SK-N-SH treated with all-trans-retinoic acid at 6 μM for 48 hours (cell line): Measurements from ENCODE around the gene GMEB2.

Experiments used
- ATAC-seq: fragments of 200-7000 bp; cut with Tn5 transposase; 3 replicates; pipeline ENCODE4 v1.9.1; 2020; ENCODE audit warnings: mild to moderate bottlenecking, moderate library complexity
- ARNTL ChIP-seq: fragments of 450-650 bp; formaldehyde crosslinking; IDR thresholded peaks from 2 replicates; pipeline ENCODE4 v1.5.0; 2020; ENCODE audit warnings: low read depth, mild to moderate bottlenecking, moderate library complexity, borderline replicate concordance
- BACH2 ChIP-seq: fragments of 250-450 bp; sonication (Bioruptor Pico); IDR thresholded peaks from 2 replicates; pipeline ENCODE4 v1.9.0; 2021; ENCODE audit warnings: mild to moderate bottlenecking, borderline replicate concordance
- CREB5 ChIP-seq: fragments of 250-450 bp; sonication (Bioruptor Pico); IDR thresholded peaks from 2 replicates; pipeline ENCODE4 v1.5.1; 2020; ENCODE audit warnings: low read depth, mild to moderate bottlenecking, moderate library complexity
- CSDC2 ChIP-seq: fragments of 250-450 bp; sonication (Bioruptor Pico); IDR thresholded peaks from 2 replicates; pipeline ENCODE4 v1.5.0; 2020; ENCODE audit warnings: mild to moderate bottlenecking, moderate library complexity
- CSRNP3 ChIP-seq: fragments of 250-450 bp; sonication (Bioruptor Pico); IDR thresholded peaks from 2 replicates; pipeline ENCODE4 v1.5.1; 2021; ENCODE audit warnings: mild to moderate bottlenecking, moderate library complexity
- ESRRG ChIP-seq: fragments of 250-450 bp; sonication (Bioruptor Pico); IDR thresholded peaks from 2 replicates; pipeline ENCODE4 v1.6.1; 2021; ENCODE audit warnings: mild to moderate bottlenecking
- GLIS3 ChIP-seq: fragments of 250-450 bp; sonication (Bioruptor Pico); IDR thresholded peaks from 2 replicates; pipeline ENCODE4 v1.5.0; 2020; ENCODE audit warnings: mild to moderate bottlenecking, moderate library complexity
- ISL1 ChIP-seq: fragments of 250-450 bp; sonication (Bioruptor Pico); IDR thresholded peaks from 2 replicates; pipeline ENCODE4 v2.1.2; 2022; ENCODE audit warnings: mild to moderate bottlenecking, moderate library complexity
- OSR1 ChIP-seq: fragments of 250-450 bp; sonication (Bioruptor Pico); IDR thresholded peaks from 2 replicates; pipeline ENCODE4 v1.8.0; 2022; ENCODE audit warnings: moderate library complexity, mild to moderate bottlenecking, inconsistent platforms
- PATZ1 ChIP-seq: fragments of 250-450 bp; sonication (Bioruptor Pico); IDR thresholded peaks from 2 replicates; pipeline ENCODE4 v1.8.0; 2020; ENCODE audit warnings: mild to moderate bottlenecking, moderate library complexity, borderline replicate concordance
- PPARA ChIP-seq: fragments of 250-450 bp; sonication (Bioruptor Pico); IDR thresholded peaks from 2 replicates; pipeline ENCODE4 v1.5.0; 2020; ENCODE audit warnings: mild to moderate bottlenecking, borderline replicate concordance
- RARB ChIP-seq: fragments of 250-450 bp; sonication (Bioruptor Pico); IDR thresholded peaks from 2 replicates; pipeline ENCODE4 v1.8.0; 2021; ENCODE audit warnings: mild to moderate bottlenecking, moderate library complexity
- SNAI2 ChIP-seq: fragments of 250-450 bp; sonication (Bioruptor Pico); IDR thresholded peaks from 2 replicates; pipeline ENCODE4 v1.5.0; 2020; ENCODE audit warnings: mild to moderate bottlenecking, moderate library complexity
- TCF4 ChIP-seq: fragments of 250-450 bp; sonication (Bioruptor Pico); IDR thresholded peaks from 2 replicates; pipeline ENCODE4 v1.8.0; 2021; ENCODE audit warnings: mild to moderate bottlenecking, moderate library complexity, borderline replicate concordance
- TOX ChIP-seq: fragments of 250-450 bp; sonication (Bioruptor Pico); IDR thresholded peaks from 2 replicates; pipeline ENCODE4 v1.8.0; 2021; ENCODE audit warnings: mild to moderate bottlenecking, moderate library complexity, borderline replicate concordance
- ZC3H10 ChIP-seq: fragments of 250-450 bp; sonication (Bioruptor Pico); IDR thresholded peaks from 2 replicates; pipeline ENCODE4 v1.5.1; 2021; ENCODE audit warnings: mild to moderate bottlenecking, moderate library complexity
- ZFP30 ChIP-seq: fragments of 450-650 bp; formaldehyde crosslinking; IDR thresholded peaks from 2 replicates; pipeline ENCODE4 v1.5.0; 2022; ENCODE audit warnings: mild to moderate bottlenecking, moderate library complexity
- ZNF565 ChIP-seq: fragments of 450-650 bp; formaldehyde crosslinking; conservative IDR thresholded peaks from 2 replicates; pipeline ENCODE4 v1.5.0; 2020; ENCODE audit warnings: low read depth, mild to moderate bottlenecking, moderate library complexity
- ZNF70 ChIP-seq: fragments of 450-650 bp; formaldehyde crosslinking; IDR thresholded peaks from 2 replicates; pipeline ENCODE4 v1.5.0; 2020; ENCODE audit warnings: mild to moderate bottlenecking, moderate library complexity
- ZNF8 ChIP-seq: fragments of 450-650 bp; formaldehyde crosslinking; IDR thresholded peaks from 2 replicates; pipeline ENCODE4 v1.5.0; 2020; ENCODE audit warnings: mild to moderate bottlenecking, moderate library complexity
- TF ChIP-seq, protein P1 (sequence below): fragments of 250-450 bp; sonication (Bioruptor Pico); IDR thresholded peaks from 2 replicates; pipeline ENCODE4 v1.5.0; 2020; ENCODE audit warnings: mild to moderate bottlenecking, moderate library complexity

Gene GMEB2

DNA sequence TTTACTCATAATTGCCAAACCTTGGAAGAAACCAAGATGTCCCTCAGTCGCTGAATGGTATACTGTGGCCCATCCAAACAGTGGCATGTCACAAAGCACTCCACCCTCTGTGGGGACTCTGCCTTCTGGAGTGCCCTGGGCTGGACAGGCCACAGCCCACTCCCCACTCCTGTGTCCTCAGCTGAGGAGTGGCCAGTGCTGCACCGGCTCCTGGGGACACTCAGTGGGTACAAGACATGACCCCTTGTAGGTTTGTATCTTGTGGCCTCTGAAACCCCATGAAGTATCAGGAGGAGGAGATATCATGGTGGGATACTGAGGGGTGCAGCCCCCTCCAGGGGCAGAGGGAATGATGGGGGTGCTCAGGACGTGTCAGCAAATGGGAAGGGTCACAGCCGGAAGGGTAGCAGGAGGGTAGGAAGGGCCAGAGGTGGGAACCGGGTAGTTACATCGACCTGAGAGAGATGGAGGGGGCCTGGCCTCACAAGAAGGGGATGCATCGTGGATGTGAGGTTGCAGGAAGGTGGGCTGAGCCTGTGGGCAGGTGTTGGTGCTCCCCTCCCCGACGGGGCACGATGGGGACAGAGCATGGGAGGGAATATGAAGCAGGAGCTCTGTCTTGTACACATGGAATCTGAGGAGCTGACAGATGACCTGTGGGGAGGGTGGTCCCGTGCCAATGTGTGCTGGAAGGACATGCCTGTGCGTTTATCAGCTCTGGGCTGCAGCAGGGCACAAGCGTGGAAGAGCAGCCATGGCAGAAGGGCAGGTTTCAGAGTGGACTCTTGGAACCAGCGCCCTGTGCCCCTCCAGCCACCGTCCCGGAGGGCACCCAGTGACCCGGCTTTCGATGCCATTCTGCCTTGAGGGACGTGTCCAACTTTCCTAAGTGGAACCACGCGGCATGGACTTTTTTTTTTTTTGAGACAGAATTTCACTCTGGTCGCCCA, 41.0 kb downstream of the GMEB2 start:
- TF ChIP-seq ESRRG (CRISPR knock-in tag) (no peak), GLIS3 (CRISPR knock-in tag) (no peak), ZNF70 (CRISPR knock-in tag) (no peak), SNAI2 (CRISPR knock-in tag) (no peak), BACH2 (CRISPR knock-in tag) (no peak), PPARA (CRISPR knock-in tag) (no peak), ISL1 (no peak), CSDC2 (CRISPR knock-in tag) (no peak), OSR1 (CRISPR knock-in tag) (no peak), TCF4 (no peak), ZNF8 (CRISPR knock-in tag) (no peak)
- ATAC-seq = no peak

GRCh38 chr20:63582382-63583063, 44.4 kb downstream of the GMEB2 start:
- no peak for TF ChIP-seq ZNF70 (CRISPR knock-in tag)
- no peak for TF ChIP-seq TOX (CRISPR knock-in tag)
- TF ChIP-seq OSR1 (CRISPR knock-in tag) = no peak
- TF ChIP-seq SNAI2 (CRISPR knock-in tag) = no peak
- no peak for TF ChIP-seq CREB5 (CRISPR knock-in tag)
- no peak for TF ChIP-seq ZFP30 (CRISPR knock-in tag)
- TF ChIP-seq CSDC2 (CRISPR knock-in tag) = no peak
- no peak for TF ChIP-seq PPARA (CRISPR knock-in tag)
- TF ChIP-seq GLIS3 (CRISPR knock-in tag) = no peak
- no peak for TF ChIP-seq RARB
- TF ChIP-seq CSRNP3 = no peak
- TF ChIP-seq ZC3H10 = no peak
- TF ChIP-seq, protein P1, sequence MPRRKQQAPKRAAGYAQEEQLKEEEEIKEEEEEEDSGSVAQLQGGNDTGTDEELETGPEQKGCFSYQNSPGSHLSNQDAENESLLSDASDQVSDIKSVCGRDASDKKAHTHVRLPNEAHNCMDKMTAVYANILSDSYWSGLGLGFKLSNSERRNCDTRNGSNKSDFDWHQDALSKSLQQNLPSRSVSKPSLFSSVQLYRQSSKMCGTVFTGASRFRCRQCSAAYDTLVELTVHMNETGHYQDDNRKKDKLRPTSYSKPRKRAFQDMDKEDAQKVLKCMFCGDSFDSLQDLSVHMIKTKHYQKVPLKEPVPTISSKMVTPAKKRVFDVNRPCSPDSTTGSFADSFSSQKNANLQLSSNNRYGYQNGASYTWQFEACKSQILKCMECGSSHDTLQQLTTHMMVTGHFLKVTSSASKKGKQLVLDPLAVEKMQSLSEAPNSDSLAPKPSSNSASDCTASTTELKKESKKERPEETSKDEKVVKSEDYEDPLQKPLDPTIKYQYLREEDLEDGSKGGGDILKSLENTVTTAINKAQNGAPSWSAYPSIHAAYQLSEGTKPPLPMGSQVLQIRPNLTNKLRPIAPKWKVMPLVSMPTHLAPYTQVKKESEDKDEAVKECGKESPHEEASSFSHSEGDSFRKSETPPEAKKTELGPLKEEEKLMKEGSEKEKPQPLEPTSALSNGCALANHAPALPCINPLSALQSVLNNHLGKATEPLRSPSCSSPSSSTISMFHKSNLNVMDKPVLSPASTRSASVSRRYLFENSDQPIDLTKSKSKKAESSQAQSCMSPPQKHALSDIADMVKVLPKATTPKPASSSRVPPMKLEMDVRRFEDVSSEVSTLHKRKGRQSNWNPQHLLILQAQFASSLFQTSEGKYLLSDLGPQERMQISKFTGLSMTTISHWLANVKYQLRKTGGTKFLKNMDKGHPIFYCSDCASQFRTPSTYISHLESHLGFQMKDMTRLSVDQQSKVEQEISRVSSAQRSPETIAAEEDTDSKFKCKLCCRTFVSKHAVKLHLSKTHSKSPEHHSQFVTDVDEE (CRISPR knock-in tag) = no peak
- no peak for TF ChIP-seq ARNTL (CRISPR knock-in tag)
- no peak for TF ChIP-seq TCF4
- ATAC-seq = no peak

DNA sequence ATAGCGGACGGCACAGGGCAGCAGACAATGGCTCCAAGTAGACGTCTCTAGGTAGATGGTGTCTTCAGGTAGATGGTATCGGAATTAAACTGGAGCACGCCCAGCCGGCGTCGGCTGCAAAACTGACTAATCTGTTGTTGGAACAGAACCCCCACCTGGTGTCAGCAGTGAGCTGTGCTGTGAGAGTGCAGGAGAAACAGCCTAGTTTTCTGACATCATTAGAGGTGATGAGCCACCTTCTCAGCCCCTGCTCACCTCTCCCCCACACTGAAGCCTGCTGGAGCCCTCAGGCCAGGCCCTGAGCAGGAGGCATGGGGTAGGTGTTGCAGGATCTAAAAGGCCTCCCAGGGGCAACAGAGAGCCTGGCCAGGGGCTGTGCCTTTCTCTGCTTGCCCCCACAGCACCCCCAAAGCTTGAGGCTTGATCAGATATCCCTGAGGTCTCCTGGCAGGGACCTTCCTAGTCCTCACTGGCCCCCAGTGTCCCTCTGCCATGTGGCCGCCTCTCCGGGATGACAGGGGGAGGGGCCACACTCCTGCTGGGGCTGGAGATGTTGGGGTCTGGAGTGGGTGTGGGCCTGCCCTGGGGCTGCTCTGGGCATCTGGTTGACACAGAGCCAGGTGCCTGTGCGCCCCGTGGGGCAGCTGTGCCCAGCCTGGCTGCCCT, 46.0 kb downstream of the GMEB2 start:
- peak; percentile 63 for ATAC-seq
- TF ChIP-seq ISL1 = no peak
- TF ChIP-seq CREB5 (CRISPR knock-in tag) = no peak
- no peak for TF ChIP-seq ZNF70 (CRISPR knock-in tag)
- TF ChIP-seq RARB = no peak
- no peak for TF ChIP-seq PATZ1 (CRISPR knock-in tag)
- no peak for TF ChIP-seq PPARA (CRISPR knock-in tag)
- TF ChIP-seq, protein P1 (CRISPR knock-in tag) = no peak
- TF ChIP-seq ZNF565 (CRISPR knock-in tag) = no peak
- no peak for TF ChIP-seq ZC3H10
- no peak for TF ChIP-seq TCF4
- no peak for TF ChIP-seq CSRNP3
